Neural cell (in vitro differentiated cells): Measurements from ENCODE around the gene PTPRN2. TPM values are rescaled to one million over a fixed set of nuclear protein-coding genes. Genes with fewer than 3 reads are reported as not detected.

Experiments
- H2AFZ ChIP-seq: fragments of 200-600, 300-800 bp; sonication (generic), shearing (Covaris generic); 2 replicates; pipeline ENCODE4 v1.6.0; 2014; ENCODE audit warnings: low read depth, mild to moderate bottlenecking, antibody characterized with exemption, low read length, moderate library complexity
- H3F3A ChIP-seq: fragments of 200-600 bp; shearing (Covaris generic); 2 replicates; pipeline ENCODE4 v1.6.1; 2016; ENCODE audit warnings: mild to moderate bottlenecking, moderate library complexity, mixed read lengths, antibody characterized with exemption, low read length; ENCODE audit not compliant: insufficient read depth, poor library complexity, severe bottlenecking
- H3K27ac ChIP-seq: fragments of 200-600, 300-800 bp; sonication (generic), shearing (Covaris generic); 2 replicates; pipeline ENCODE4 v1.5.1; 2014; ENCODE audit warnings: mild to moderate bottlenecking, low read length, moderate library complexity
- H3K27me3 ChIP-seq: fragments of 300-800, 200-600 bp; sonication (generic), shearing (Covaris generic); 2 replicates; pipeline ENCODE4 v1.6.0; 2014; ENCODE audit warnings: mild to moderate bottlenecking, low read depth, low read length, moderate library complexity; ENCODE audit not compliant: insufficient read depth
- H3K36me3 ChIP-seq: fragments of 300-800, 200-600 bp; sonication (generic), shearing (Covaris generic); 2 replicates; pipeline ENCODE4 v1.5.1; 2014; ENCODE audit warnings: mild to moderate bottlenecking, antibody characterized with exemption, low read length, moderate library complexity; ENCODE audit not compliant: insufficient read depth
- H3K4me2 ChIP-seq: fragments of 300-800, 200-600 bp; sonication (generic), shearing (Covaris generic); 2 replicates; pipeline ENCODE4 v1.6.0; 2014; ENCODE audit warnings: mild to moderate bottlenecking, low read length
- H3K4me3 ChIP-seq: fragments of 300-800, 200-600 bp; sonication (generic), shearing (Covaris generic); 2 replicates; pipeline ENCODE4 v1.5.1; 2014; ENCODE audit warnings: mild to moderate bottlenecking, low read length, moderate library complexity
- H3K79me2 ChIP-seq: fragments of 200-600 bp; shearing (Covaris generic); replicated peaks from 2 replicates; pipeline ENCODE4 v1.6.0; 2014; ENCODE audit warnings: mild to moderate bottlenecking, low read length, moderate library complexity; ENCODE audit not compliant: insufficient read depth
- H3K9ac ChIP-seq: fragments of 300-800, 200-600 bp; sonication (generic), shearing (Covaris generic); 2 replicates; pipeline ENCODE4 v1.6.1; 2016; ENCODE audit warnings: mild to moderate bottlenecking, low read length, mixed read lengths
- H3K9me2 ChIP-seq: fragments of 200-600 bp; shearing (Covaris generic); 2 replicates; pipeline ENCODE4 v1.6.1; 2016; ENCODE audit warnings: mild to moderate bottlenecking, low read length, mixed read lengths; ENCODE audit not compliant: insufficient read depth
- H3K9me3 ChIP-seq: fragments of 200-600, 300-800 bp; sonication (generic), shearing (Covaris generic); 2 replicates; pipeline ENCODE4 v1.6.1; 2016; ENCODE audit warnings: mild to moderate bottlenecking, mixed run types, low read length, moderate library complexity, mixed read lengths
- H4K20me1 ChIP-seq: fragments of 200-600 bp; shearing (Covaris generic); 2 replicates; pipeline ENCODE4 v1.6.1; 2016; ENCODE audit warnings: mild to moderate bottlenecking, mixed run types; ENCODE audit not compliant: insufficient read depth
- CTCF ChIP-seq: fragments of 450-650 bp; IDR thresholded peaks from 2 replicates; pipeline ENCODE4 v1.5.1; 2014; ENCODE audit warnings: antibody characterized with exemption, mild to moderate bottlenecking, moderate library complexity; ENCODE audit not compliant: poor library complexity, severe bottlenecking
- EP300 ChIP-seq: fragments of 450-650 bp; conservative IDR thresholded peaks from 2 replicates; pipeline ENCODE4 v1.6.1; 2014; ENCODE audit warnings: antibody characterized with exemption, mild to moderate bottlenecking, moderate library complexity; ENCODE audit not compliant: poor library complexity, severe bottlenecking
- EZH2 ChIP-seq: fragments of 200-600, 300-800 bp; shearing (Covaris generic), sonication (generic); IDR thresholded peaks from 2 replicates; pipeline ENCODE4 v1.6.1; 2014; ENCODE audit warnings: antibody characterized with exemption, low read length, borderline replicate concordance, mild to moderate bottlenecking; ENCODE audit not compliant: insufficient read depth, poor library complexity, severe bottlenecking
- MXI1 ChIP-seq: fragments of 450-650 bp; conservative IDR thresholded peaks from 2 replicates; pipeline ENCODE4 v1.6.1; 2014; ENCODE audit warnings: antibody characterized with exemption, mild to moderate bottlenecking; ENCODE audit not compliant: poor library complexity, severe bottlenecking
- POLR2AphosphoS5 ChIP-seq: IDR thresholded peaks from 2 replicates; pipeline ENCODE4 v1.6.1; 2012
- RAD21 ChIP-seq: fragments of 450-650 bp; conservative IDR thresholded peaks from 2 replicates; pipeline ENCODE4 v1.6.1; 2014; ENCODE audit warnings: antibody characterized with exemption, mild to moderate bottlenecking, moderate library complexity
- REST ChIP-seq: IDR thresholded peaks from 2 replicates; pipeline ENCODE4 v1.6.1; 2012; ENCODE audit warnings: borderline replicate concordance
- SMC3 ChIP-seq: fragments of 450-650 bp; conservative IDR thresholded peaks from 2 replicates; pipeline ENCODE4 v1.6.1; 2014; ENCODE audit warnings: antibody characterized with exemption, mild to moderate bottlenecking, moderate library complexity; ENCODE audit not compliant: poor library complexity
- TAF1 ChIP-seq: IDR thresholded peaks from 2 replicates; pipeline ENCODE4 v1.6.1; 2012; ENCODE audit warnings: low read depth
- polyA plus RNA-seq: library from polyadenylated mRNA; depleted of rRNA; stranded (reverse); fragments of >200 nt; gene quantifications from 2 replicates; pipeline ENCODE4 v1.2.3, GENCODE V29; 2014

The PTPRN2 gene
- polyA plus RNA-seq, 1 donor from 2014 or later: 31.0 TPM

DNA sequence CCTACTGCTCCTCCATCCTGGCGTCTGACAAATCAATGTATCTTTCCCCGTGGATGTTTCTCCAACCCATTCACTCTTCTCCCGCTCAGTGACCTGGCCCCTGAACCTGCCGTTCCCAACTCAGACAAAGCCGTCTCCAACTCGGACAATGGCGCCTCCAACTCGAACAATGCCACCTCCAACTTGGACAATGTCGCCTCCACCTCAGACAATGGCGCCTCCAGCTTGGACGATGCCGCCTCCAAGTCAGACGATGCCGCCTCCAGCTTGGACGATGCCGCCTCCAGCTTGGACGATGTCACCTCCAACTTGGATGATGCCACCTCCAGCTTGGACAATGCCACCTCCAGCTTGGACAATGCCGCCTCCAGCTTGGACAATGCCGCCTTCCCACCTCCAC, 642.2 kb downstream of the PTPRN2 start:
- Histone ChIP-seq H3K79me2 (no peaks in the 10 kb centered on the region), H3K9ac (no peak overlapping the region), H3K27ac (no peak overlapping the region), H3K4me3 (no peak overlapping the region), H3K9me3 (peaks cover 21% of the 10 kb centered on the region), H3K9me2 (no peaks in the 10 kb centered on the region), H2AFZ (no peak overlapping the region), H3K4me2 (no peak overlapping the region), H3K27me3 (no peaks in the 10 kb centered on the region), H3F3A (no peaks in the 10 kb centered on the region), H3K36me3 (no peaks in the 10 kb centered on the region), H4K20me1 (no peaks in the 10 kb centered on the region)
- no peak for TF ChIP-seq POLR2AphosphoS5
- TF ChIP-seq TAF1: no peak
- no peak for TF ChIP-seq REST
- no peak for TF ChIP-seq SMC3

DNA sequence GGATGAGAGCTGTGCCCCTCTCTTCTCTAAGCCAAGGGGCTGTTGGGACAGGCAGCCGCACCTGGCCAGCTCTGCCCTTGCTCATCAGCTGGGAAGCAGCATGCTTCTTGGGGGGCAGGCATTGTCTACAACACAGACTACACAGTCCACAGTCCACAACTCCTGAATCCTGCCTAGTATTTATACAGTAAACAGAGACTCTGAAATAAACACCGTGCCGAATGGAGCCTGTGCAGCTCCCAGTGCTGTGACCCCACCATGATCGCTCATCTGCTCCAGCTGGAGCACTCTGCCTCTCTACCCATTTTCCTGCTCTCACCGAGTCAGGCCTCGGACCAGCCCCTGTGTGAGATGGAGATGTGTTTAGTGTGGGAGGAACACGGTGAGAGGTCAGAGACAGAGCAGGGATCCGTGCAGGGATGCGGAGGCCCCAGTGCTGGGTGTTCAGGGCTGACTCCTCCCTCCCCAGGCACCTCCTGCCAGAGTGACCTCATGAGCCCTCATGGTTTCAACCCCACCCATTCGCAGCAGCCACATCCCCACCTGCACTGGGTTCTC, 642.8 kb downstream of the PTPRN2 start:
- H3F3A ChIP-seq: no peaks in the 10 kb centered on the region

More for the DNA sequence above, 642.8 kb downstream of the PTPRN2 start:
- Histone ChIP-seq H3K27me3 (no peaks in the 10 kb centered on the region), H3K79me2 (no peaks in the 10 kb centered on the region), H3K9ac (no peak overlapping the region), H3K4me3 (no peak overlapping the region), H3K9me2 (no peaks in the 10 kb centered on the region), H4K20me1 (no peaks in the 10 kb centered on the region), H3K36me3 (no peaks in the 10 kb centered on the region), H3K27ac (no peak overlapping the region), H2AFZ (no peak overlapping the region), H3K4me2 (no peak overlapping the region), H3K9me3 (peaks cover 19% of the 10 kb centered on the region)
- TF ChIP-seq POLR2AphosphoS5 (no peak), REST (no peak), TAF1 (no peak), RAD21 (no peak), CTCF (no peak), MXI1 (no peak), EZH2 (no peak), SMC3 (no peak), EP300 (no peak)
